ENCODE results near the gene GOSR1.

DNA sequence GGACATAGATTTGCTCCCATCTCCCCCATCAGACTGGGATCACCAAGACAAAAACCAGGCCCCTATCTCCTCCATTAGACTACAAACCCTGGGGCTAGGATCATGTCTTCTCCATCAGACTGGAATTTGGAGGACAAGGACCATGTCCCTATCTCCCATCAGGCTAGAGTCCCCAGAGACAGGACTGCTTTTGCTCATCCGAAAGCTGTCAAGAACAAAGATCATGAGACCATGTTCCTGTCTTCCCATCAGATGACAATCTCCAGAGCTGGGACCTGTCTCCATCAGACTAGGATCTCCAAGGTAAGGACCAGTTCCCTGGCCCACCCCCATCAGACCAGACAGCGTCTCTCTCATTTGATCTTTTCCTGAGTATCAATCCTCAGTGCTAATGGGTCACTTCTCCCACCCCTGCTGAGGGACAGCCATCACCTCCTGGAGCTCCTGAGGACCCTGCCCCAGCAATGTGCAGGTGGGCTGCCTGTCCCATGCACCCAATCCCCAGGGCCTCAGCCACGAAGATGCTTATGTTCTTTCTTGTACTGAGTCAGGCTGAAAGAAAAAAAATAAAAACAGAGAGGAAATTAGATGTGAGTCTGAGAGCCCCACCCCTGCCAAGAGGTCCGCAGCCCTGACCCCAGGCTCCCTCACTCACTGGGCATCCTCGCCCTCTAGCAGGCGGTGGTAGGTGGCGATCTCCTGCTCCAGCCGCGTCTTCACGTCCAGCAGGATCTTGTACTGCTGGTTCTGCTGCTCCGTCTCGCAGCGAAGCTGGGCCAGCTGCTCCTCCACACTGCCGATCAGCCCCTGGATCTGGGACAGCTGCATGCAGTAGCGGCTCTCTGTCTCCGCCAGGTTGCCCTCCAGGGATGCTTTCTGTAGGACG is 90.3 kb downstream of the GOSR1 start:
- TF ChIP-seq CTCF (IDR thresholded peaks at IDR 0.05) (no peak), EZH2 (IDR thresholded peaks at IDR 0.05; ENCODE audit: borderline replicate concordance, insufficient read depth, low read depth, low read length, poor library complexity, severe bottlenecking) (no peak)
